Measurements from ENCODE around the gene C10orf71.

DNA sequence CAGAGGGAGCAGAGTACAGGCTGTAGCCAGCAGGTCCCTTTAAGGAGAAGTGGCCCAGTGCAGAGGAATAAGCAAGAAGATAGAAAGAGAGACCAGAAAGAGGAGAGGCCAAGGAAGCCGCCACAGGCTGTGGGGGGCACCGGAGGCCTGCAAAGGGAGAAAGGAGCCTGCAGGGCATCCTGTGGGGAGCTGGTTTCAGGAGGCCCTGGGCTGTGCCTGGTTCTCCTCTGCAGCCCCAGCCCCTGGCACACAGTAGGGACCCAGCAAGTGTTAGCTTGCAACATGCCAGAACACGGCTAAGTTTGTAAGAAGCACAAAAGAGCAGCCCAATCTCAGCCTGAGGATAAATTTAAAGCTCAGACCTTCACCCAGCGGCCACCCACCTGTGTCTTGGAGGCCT is 12.3 kb upstream of the C10orf71 start:
- TF ChIP-seq, protein P1, sequence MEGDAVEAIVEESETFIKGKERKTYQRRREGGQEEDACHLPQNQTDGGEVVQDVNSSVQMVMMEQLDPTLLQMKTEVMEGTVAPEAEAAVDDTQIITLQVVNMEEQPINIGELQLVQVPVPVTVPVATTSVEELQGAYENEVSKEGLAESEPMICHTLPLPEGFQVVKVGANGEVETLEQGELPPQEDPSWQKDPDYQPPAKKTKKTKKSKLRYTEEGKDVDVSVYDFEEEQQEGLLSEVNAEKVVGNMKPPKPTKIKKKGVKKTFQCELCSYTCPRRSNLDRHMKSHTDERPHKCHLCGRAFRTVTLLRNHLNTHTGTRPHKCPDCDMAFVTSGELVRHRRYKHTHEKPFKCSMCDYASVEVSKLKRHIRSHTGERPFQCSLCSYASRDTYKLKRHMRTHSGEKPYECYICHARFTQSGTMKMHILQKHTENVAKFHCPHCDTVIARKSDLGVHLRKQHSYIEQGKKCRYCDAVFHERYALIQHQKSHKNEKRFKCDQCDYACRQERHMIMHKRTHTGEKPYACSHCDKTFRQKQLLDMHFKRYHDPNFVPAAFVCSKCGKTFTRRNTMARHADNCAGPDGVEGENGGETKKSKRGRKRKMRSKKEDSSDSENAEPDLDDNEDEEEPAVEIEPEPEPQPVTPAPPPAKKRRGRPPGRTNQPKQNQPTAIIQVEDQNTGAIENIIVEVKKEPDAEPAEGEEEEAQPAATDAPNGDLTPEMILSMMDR (IDR thresholded peaks at IDR 0.05): no peak
- no peak for TF ChIP-seq EP300 (IDR thresholded peaks at IDR 0.05)
